GM19463 (cell line): ENCODE measurements around the gene PHLDA3.
A peak's percentile ranks its signal among the peaks of the same experiment; 100 is the strongest.

Source experiments
- ATAC-seq: cut with Tn5 transposase; IDR thresholded peaks from one replicate; pipeline ENCODE4 v1.9.1; 2021; ENCODE audit warnings: mild to moderate bottlenecking, moderate library complexity; ENCODE audit not compliant: unreplicated experiment

Gene PHLDA3

GRCh38 chr1:201466492-201466891 lies 2.5 kb downstream of the PHLDA3 start:
- ATAC-seq, result no peak

GRCh38 chr1:201465698-201466290 lies 3.2 kb downstream of the PHLDA3 start:
- ATAC-seq, result no peak

- ATAC-seq, result no peak
These were observed 5.9 kb downstream of the PHLDA3 start for GRCh38 chr1:201463071-201463552.

- no peak for ATAC-seq
These were observed 7.1 kb downstream of the PHLDA3 start for GRCh38 chr1:201461645-201462441.

GRCh38 chr1:201460814-201461644 lies 8.0 kb downstream of the PHLDA3 start:
- ATAC-seq, result no peak

GRCh38 chr1:201459775-201460174 lies 9.2 kb downstream of the PHLDA3 start:
- ATAC-seq, result no peak

GRCh38 chr1:201459052-201459451 lies 9.9 kb downstream of the PHLDA3 start:
- no peak for ATAC-seq

- ATAC-seq, result no peak
These were observed 11.5 kb downstream of the PHLDA3 start for GRCh38 chr1:201457508-201457960.

GRCh38 chr1:201456499-201457309 lies 12.3 kb downstream of the PHLDA3 start:
- ATAC-seq, result no peak

GRCh38 chr1:201455098-201455497 lies 13.9 kb downstream of the PHLDA3 start:
- ATAC-seq, result no peak

- no peak for ATAC-seq
These were observed 14.4 kb downstream of the PHLDA3 start for GRCh38 chr1:201454608-201455007.

GRCh38 chr1:201452866-201453265 lies 16.1 kb downstream of the PHLDA3 start:
- no peak for ATAC-seq

- no peak for ATAC-seq
These were observed 18.2 kb downstream of the PHLDA3 start for GRCh38 chr1:201450721-201451291.

GRCh38 chr1:201448990-201449389 lies 20.0 kb downstream of the PHLDA3 start:
- ATAC-seq, result no peak

- ATAC-seq, result peak; percentile 87
These were observed 20.8 kb downstream of the PHLDA3 start for GRCh38 chr1:201447903-201448871.

- no peak for ATAC-seq
These were observed 23.7 kb downstream of the PHLDA3 start for GRCh38 chr1:201445310-201445709.

- ATAC-seq, result no peak
These were observed 24.2 kb downstream of the PHLDA3 start for GRCh38 chr1:201444792-201445191.

- no peak for ATAC-seq
These were observed 25.2 kb downstream of the PHLDA3 start for GRCh38 chr1:201443747-201444146.

- ATAC-seq, result no peak
These were observed 32.0 kb downstream of the PHLDA3 start for GRCh38 chr1:201436969-201437368.
